Osteoblast (primary cell): ENCODE results near the gene SHISAL1. TPM values are rescaled to one million over a fixed set of nuclear protein-coding genes. Genes with fewer than 3 reads are reported as not detected.

Source experiments
- DNase-seq: peaks from one replicate; pipeline ENCODE4 v3.0.0; 2011; ENCODE audit warnings: low spot score, mixed read lengths; ENCODE audit not compliant: insufficient read length; ENCODE audit errors: missing footprints
- H2AFZ ChIP-seq: 2 replicates; pipeline ENCODE4 v1.6.0; 2011; ENCODE audit warnings: mild to moderate bottlenecking, low read length
- H3K27ac ChIP-seq: 2 replicates; pipeline ENCODE4 v1.5.1; 2011; ENCODE audit warnings: mild to moderate bottlenecking, low read depth, low read length, moderate library complexity
- H3K27me3 ChIP-seq: 2 replicates; pipeline ENCODE4 v1.6.0; 2012; ENCODE audit warnings: mild to moderate bottlenecking, control low read depth, inconsistent platforms, low read length, moderate library complexity; ENCODE audit not compliant: insufficient read depth
- H3K36me3 ChIP-seq: 2 replicates; pipeline ENCODE4 v1.5.1; 2011; ENCODE audit warnings: mild to moderate bottlenecking, low read length, control low read depth, moderate library complexity; ENCODE audit not compliant: insufficient read depth
- H3K4me1 ChIP-seq: 2 replicates; pipeline ENCODE4 v1.5.1; 2011; ENCODE audit warnings: mild to moderate bottlenecking, low read length, control low read depth, moderate library complexity; ENCODE audit not compliant: insufficient read depth
- H3K4me2 ChIP-seq: 2 replicates; pipeline ENCODE4 v1.6.0; 2011; ENCODE audit warnings: mild to moderate bottlenecking, low read length; ENCODE audit not compliant: insufficient read depth
- H3K4me3 ChIP-seq: fragments of 200-600 bp; sonication (generic); 3 replicates; pipeline ENCODE4 v1.5.1; 2012; ENCODE audit warnings: mild to moderate bottlenecking, low read length, inconsistent platforms; ENCODE audit not compliant: insufficient read depth
- H3K79me2 ChIP-seq: 2 replicates; pipeline ENCODE4 v1.6.0; 2012; ENCODE audit warnings: mild to moderate bottlenecking, low read length, control low read depth, inconsistent platforms; ENCODE audit not compliant: insufficient read depth
- H3K9me3 ChIP-seq: 2 replicates; pipeline ENCODE4 v1.5.1; 2011; ENCODE audit warnings: low read depth, low read length, control low read depth
- H4K20me1 ChIP-seq: 2 replicates; pipeline ENCODE4 v1.6.0; 2012; ENCODE audit warnings: mild to moderate bottlenecking, low read length, control low read depth; ENCODE audit not compliant: insufficient read depth
- CTCF ChIP-seq: IDR thresholded peaks from 2 replicates; pipeline ENCODE4 v1.5.1; 2011; ENCODE audit warnings: mild to moderate bottlenecking, low read depth, low read length, moderate library complexity; ENCODE audit errors: extremely low read depth
- total RNA-seq: library from RNA; depleted of rRNA; stranded (reverse); fragments of >200 nt; gene quantifications from 2 replicates; pipeline ENCODE4 v1.2.3, GENCODE V29; 2012

Gene SHISAL1
- total RNA-seq, 1 donor: 52.5 TPM

DNA sequence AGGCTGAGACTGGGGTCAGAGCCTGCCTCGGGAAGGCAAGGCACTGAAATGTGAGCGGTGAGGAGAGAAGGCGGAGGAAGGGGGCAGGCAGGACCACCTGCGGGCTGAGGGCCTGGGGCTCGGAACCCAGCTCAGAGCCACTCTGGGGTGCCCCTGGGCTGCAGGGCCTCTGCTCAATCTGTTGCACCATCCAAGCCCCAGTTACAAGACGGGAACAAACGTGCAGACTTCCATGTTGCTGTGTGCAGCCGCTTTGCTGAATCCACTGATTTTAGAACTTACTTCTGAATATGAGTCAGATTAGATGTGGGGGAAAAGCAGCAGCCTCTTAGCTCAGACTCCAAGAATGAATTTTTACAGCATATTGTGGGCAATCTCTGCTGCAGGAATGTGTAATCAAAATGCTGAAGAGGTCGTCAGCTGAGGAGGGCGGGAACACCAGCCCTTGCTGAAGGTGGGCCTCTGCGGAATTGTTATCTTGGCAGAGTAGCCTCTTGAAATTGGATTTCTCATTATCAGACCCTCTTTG is 110.4 kb downstream of the SHISAL1 start:
- TF ChIP-seq CTCF: no peak
- Histone ChIP-seq H2AFZ (peak overlapping the region; percentile 50), H3K9me3 (no peaks in the 10 kb centered on the region), H3K36me3 (no peaks in the 10 kb centered on the region), H3K27me3 (peaks cover 1% of the 10 kb centered on the region), H3K4me2 (peak overlapping the region; percentile 66), H3K4me3 (peak overlapping the region; percentile 21), H3K4me1 (peaks cover 15% of the 10 kb centered on the region), H3K79me2 (no peaks in the 10 kb centered on the region), H4K20me1 (no peaks in the 10 kb centered on the region), H3K27ac (peak overlapping the region; percentile 40)
- DNase-seq: peak; percentile 98

DNA sequence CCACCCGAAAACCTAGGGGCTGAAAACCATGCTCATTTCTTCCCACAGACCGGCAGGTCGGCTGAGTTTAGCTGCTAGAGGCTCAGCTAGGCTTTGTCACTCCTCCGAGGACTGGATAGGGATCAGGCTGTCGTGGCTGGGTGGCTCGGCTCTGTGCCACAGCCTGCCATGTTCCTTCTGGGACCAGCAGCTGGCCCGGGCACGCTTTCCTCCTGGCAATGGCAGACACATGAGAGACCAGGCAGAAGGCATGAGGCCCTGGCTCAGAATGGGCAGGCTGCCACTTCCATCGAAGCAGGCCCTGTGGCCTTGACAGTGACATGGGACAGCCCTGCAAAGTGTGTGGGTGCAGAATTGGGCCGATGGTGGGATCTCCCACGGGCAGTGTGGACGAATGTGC is 111.1 kb downstream of the SHISAL1 start:
- DNase-seq: peak; percentile 65
- no peak for TF ChIP-seq CTCF
- Histone ChIP-seq H3K9me3 (no peaks in the 10 kb centered on the region), H3K4me2 (peak overlapping the region; percentile 66), H3K27me3 (peaks cover 5% of the 10 kb centered on the region), H2AFZ (peak overlapping the region; percentile 50), H3K27ac (peak overlapping the region; percentile 28), H3K4me1 (peaks cover 15% of the 10 kb centered on the region), H3K4me3 (no peak overlapping the region), H3K79me2 (no peaks in the 10 kb centered on the region), H3K36me3 (no peaks in the 10 kb centered on the region), H4K20me1 (no peaks in the 10 kb centered on the region)

DNA sequence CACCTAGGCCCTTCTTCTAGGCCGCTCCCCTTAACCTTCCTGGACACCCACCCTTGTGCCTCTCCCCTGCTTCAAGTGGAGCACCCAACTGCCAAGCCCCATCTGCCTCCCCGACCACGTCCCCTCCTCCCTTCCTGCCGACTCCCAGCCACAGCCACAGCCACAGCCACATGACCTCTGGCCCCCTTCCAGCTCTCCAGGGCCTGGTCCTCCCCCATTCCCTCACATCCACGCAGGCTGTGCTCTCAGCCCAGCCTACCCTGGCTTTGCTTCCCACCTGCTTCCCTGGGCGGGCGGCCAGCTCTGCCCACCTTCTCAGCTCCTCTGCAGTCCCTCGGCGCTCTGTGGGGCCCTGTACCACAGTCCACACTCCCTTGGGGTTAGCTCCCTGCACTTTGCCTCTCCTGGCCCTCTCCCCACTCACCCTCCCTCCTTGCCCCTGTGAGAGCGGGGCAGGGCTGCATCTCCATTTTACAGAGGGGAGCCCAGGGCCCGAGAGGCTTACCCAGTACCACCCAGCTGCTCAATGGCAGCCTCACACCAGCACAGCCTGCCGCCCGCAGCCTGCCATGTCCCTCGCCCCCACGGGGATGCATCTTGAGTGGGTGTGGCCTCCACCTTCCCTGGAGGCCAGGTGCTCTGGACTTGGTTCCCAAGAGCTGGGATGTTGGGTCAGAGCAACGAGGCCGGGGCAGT is 111.7 kb downstream of the SHISAL1 start:
- Histone ChIP-seq H3K79me2 (no peaks in the 10 kb centered on the region), H3K9me3 (no peaks in the 10 kb centered on the region), H2AFZ (no peak overlapping the region), H3K4me1 (peaks cover 15% of the 10 kb centered on the region), H3K27ac (no peak overlapping the region), H3K4me2 (no peak overlapping the region), H3K36me3 (no peaks in the 10 kb centered on the region), H4K20me1 (no peaks in the 10 kb centered on the region), H3K27me3 (peaks cover 9% of the 10 kb centered on the region), H3K4me3 (no peak overlapping the region)
- peak; percentile 43 for DNase-seq
- no peak for TF ChIP-seq CTCF

GRCh38 chr22:44200451-44200850 is 112.3 kb downstream of the SHISAL1 start:
- TF ChIP-seq CTCF: no peak

More at GRCh38 chr22:44200451-44200850, 112.3 kb downstream of the SHISAL1 start:
- no peak for DNase-seq
- Histone ChIP-seq H3K27ac (no peak overlapping the region), H3K4me3 (no peak overlapping the region), H3K27me3 (peaks cover 15% of the 10 kb centered on the region), H4K20me1 (no peaks in the 10 kb centered on the region), H3K4me2 (no peak overlapping the region), H3K9me3 (no peaks in the 10 kb centered on the region), H3K36me3 (no peaks in the 10 kb centered on the region), H3K4me1 (peaks cover 15% of the 10 kb centered on the region), H3K79me2 (no peaks in the 10 kb centered on the region), H2AFZ (no peak overlapping the region)
